Activated CD4-positive, alpha-beta T cell treated with anti-CD3 and anti-CD28 coated beads for 4 hours (primary cell): Measurements from ENCODE around the gene PXDN.
A peak's percentile ranks its signal among the peaks of the same experiment; 100 is the strongest.
"Not testable (repeated sequence)": the region's sequence is repeated elsewhere in the genome, so short reads cannot be mapped to it uniquely, and the experiment has no call there.

Experiments
- DNase-seq, 2 donors: peaks; one replicate each; pipeline ENCODE4 v3.0.0-alpha.2; 2020

The PXDN gene

DNA sequence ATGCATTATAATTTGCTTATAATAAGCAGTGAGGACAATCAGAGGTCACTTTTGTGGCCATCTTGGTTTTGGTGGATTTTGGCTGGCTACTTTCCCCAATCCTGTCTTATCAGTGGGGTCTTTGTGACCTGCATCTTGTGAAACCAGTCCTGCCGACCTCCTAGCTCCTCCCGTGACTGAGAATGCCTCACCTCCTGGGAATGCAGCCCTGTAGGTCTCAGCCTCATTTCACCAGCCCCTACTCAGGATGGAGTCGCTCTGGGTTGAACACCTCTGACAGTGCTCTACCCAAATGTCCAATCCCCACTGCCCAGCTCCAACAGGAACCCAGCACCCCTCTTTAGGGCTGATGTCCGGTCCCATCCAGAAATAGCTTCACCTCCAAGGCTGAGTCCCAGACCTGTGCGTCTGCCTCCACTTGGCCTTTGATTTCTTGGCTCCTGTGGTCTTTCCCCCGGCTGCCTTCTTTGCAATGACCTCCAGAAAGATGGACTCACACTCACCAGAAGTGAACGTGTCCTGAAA is 31.3 kb upstream of the PXDN start:
- DNase-seq = no peak

DNA sequence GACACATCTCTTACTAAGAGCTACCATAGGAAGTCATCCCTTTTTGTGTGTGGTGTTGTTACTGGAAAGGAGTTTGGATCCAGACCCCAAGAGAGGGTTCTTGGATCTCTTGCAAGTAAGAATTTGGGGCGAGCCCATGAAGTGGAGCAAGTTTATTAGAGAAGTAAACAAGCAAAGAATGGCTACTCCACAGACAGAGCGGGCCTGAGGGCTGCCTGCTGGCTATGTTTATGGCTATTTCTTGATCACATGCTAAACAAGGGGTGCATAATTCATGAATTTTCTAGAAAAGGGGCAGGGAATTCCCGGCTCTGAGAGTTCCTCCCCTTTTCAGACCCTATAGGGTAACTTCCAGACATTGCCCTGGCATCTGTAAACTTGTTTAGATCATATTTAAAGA is 30.6 kb upstream of the PXDN start:
- no peak for DNase-seq

DNA sequence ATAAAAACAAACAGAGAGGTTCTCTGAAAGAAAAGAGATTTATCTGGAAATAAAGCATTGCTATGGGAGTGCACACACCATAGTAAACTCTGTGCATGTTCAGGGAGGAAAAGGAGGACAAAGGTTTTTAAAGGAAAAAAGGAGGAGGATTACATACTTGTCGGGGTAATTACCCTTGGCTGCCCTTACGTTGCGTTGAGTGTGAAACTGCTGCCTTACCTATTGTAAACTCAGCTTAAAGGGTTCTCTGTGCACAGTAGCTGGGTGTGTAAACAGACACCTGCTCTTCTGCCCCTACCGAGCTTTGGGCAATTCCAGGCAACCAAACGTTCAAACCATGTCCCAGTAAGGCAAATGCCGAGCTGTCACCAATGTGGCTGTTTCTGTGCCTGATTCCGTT is 29.6 kb upstream of the PXDN start:
- no peak for DNase-seq

DNA sequence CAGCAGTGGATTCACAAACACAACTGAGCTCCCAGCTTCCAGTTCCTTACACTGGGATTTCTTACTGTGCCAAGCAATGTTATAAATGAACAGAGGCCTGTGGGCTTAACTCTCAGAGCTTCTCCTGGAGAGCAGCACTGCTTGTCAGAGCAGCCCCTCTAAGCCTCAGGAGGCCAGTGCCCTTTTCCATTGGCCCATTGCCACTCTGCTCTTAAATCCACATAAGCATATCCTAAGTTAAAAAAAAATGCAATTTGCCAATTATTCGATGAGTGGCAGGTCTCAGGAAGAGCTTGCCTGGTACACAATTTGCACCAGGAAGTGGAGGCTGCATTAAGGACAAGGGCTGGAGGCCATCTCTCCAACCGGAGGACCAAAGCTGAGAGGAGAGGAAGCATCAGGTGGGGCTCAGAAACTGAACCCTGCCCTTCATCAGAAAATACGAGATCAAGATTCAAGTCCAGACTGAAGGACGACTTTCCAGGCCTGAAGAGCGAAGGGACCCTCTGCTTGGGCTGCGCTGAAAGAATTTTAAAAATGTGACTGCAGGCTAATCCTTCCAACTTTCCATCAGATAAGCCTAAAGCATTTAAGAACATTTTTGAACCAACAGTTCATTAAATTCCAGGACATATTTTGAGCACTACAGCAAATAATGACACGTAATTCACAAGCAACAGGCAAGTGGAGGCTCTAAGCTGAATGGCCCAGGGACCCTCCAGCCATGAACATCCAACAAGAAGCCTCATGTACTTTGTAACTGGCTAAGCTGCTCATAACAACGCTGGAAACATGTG is 28.4 kb upstream of the PXDN start:
- no peak for DNase-seq

DNA sequence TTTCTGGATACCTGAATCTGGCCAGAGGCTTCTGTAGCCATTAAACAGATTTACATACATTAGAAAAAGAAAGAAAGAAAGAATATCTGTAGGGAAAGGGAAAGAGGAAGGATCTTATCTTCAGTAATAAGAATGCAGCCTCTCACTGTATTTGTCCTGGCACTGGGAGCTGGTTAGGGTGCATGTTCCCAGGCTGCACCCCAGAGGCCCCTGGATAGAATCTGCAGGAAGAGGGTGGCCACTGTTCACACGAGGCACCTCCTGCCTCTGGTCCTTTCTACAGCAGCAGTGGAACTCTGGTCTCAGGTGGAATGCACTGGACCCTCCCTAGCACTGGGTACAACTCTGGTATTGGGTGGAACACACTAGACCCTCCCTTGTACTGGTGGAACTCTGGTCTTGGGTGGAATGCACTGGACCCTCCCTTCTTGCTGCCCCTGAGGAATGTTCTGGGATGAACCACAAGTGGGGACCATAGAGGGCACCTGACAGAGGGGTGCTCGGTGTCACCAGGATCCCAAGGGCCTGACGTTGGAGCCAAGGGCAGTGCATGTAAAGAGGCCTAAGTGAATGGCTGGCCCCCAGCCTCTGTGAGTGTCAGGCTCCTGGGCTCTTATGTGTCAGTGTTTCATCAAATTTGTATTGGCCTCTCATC is 27.4 kb upstream of the PXDN start:
- no peak for DNase-seq

DNA sequence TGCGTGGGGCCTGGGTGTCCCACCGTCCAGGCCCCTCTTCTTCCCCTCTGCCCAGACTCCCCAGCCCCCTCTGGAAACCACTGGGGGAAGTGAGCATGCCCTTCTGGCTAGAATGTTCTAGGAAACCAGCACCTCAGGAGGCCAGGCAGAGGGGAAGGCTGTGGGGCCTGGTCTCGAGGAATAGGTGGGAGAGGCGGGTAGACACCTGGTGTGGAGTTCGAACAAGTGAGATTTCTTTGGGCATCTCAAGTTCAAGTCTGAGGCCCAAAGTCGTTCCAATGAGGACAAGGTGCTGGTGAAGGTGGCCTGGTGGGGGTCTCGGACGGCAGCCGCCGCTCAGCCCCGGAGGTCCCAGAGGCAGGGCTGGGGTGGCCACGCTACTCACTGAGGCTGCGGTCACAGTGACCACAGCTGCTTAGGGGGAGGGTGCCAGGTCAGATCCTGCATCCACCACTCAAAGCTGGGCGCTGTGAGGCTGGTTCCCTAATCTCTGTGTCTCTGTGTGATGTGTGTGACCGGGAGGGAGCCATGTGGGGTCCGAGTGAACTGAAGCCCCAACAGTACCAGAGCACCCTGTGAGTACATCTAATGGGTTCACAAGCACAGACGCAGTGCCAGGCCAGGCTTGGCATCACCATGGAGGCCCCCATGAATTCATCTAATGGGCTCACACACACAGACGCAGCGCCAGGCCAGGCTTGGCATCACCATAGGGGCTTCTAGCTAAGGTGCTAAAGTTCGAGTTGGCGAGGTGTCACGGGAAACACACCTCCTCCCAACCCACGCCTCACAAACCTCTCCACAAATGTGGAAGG is 26.5 kb upstream of the PXDN start:
- DNase-seq = no peak

DNA sequence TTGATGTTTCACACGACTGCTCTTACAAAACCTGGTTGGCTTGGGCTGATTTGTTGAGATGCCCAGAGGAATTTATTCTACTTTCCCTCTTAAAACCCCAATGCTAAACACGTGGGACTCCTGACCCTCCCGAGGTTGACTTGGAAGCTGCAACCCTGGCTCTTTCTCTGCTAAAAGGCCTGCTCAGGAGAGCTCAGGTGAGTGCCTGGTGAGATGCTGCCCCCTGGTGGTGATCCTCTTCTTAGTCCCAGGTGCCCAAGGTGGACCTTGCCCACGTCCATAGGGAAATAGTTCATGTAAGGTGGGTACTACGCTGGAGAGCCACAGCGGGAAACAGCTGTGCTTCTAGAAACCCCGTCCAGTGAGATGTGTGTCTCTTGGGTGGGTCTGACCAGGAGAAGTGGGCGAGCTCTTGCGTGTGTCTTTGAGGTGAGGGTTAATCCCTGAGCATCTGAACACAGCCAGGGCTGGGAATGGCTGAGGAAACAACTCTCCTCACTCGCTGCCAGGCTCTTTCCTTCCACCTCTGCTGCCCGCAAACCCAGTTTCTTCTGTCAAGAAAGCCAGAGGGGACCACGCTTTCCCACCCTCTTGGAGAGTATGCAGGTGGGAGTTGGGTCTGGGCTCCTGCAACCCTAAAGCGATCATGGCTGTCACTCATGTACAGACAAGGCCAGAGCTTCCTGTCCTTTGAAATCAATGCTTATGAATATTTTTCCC is 25.5 kb upstream of the PXDN start:
- peak; percentile 15 to 42 for DNase-seq

DNA sequence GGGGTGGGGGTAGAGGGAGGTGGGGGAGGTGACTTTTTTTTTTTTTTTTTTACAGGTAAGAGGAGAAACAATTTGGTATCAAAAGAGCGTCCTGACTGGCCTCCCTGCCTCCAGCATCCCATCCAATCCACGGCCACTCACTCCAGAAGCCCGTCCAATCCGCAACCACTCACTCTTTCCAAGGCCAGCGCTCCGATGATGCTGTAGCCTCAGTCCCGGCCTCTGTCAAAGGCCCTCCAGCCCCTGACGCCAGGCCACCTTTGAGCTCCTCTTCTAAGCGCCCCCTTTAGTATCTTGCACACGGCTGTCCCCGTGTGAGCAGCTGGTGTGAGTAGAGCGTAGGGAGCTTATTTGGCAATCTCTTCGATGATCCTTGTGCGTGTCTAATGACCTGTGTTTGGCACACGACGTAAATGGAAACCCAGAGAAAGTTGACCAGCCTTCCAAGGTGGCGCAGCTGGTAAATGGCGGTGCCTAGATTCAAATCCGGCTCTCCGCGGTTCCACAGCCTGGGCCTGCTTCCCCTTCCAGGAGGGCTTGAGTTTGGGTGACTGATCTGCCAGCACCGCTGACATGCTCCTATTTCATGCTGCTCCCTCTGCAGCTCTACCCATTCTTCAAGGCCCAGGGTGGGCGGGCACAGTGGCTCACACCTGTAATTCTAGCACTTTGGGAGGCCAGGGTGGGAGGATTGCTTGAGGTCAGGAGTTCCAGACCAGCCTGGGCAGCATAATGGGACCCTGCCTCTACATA is 23.8 kb upstream of the PXDN start:
- DNase-seq = no peak

DNA sequence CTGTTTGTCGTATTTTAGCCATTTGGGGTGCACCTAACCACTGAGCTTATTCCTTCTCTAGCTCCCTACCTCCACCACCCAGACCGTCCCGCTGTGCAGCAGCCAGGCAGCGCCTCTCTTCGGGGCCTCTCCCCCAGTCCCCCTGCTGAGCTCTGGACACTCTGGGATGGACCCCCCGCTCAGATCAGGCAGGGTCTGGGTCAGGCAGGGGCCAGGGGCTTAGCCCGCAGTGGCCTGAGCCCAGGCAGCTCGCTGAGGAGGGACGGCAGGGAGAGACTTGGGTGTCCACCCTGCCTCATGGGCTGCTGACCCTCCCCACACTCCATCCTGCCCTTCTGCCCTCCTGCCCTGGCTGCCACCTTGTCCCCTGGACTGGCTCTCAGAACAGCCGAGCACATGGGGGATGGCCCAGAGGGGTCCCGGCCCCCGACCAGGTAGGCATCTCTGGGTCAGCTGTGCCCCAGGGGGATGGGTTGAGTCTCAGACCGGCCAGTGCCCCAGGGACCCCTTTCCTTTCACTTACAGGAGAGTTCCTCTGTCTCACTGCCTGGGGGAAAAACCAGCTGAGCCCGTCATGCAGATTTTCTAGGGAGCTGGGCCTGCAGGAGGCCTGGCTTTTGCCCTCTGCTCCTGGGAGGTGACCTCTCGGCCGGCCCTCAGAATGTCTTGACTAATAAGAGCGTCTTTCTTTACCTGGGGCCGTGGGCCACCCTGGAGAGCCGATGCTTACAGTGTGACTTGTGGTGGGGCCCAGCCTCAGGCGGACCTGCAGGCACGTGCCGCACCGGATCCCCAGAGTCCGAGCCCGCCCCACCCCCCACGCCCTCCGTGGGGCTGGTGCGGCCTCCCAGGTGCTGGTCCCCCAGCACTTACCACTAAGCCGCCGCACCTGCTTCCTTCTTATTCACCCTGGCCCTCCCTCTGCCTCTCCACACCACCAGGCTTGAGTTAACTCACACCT is 22.8 kb upstream of the PXDN start:
- DNase-seq = no peak

DNA sequence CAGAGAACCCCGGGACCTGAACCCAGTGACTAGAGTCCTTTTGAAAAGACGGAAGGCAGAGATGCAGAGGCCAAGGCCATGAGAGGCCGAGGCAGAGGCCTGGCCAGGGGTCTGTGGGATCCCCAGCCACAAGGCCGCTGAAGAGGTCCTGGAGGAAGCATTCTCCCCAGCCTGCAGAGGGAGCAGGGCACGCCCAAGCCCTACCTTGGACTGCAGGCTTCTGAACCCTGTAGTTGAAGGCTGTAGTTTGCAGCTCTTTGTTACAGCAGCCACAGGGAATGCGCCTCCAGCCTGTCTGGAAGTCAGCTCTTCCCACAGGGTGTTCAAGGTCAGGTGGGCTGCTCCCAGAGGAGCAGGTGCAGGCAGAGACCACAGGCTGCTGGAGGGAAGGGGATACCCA is 22.1 kb upstream of the PXDN start:
- DNase-seq = no peak

DNA sequence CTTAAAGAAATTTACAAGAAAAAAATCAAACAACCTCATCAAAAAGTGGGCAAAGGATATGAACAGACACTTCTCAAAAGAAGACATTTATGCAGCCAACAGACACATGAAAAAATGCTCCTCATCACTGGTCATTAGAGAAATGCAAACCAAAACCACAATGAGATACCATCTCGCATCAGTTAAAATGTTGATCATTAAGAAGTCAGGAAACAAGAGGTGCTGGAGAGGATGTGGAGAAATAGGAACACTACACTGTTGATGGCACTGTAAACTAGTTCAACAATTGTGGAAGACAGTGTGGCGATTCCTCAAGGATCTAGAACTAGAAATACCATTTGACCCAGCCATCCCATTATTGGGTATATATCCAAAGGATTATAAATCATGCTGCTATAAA is 20.9 kb upstream of the PXDN start:
- not testable (repeated sequence) for DNase-seq

DNA sequence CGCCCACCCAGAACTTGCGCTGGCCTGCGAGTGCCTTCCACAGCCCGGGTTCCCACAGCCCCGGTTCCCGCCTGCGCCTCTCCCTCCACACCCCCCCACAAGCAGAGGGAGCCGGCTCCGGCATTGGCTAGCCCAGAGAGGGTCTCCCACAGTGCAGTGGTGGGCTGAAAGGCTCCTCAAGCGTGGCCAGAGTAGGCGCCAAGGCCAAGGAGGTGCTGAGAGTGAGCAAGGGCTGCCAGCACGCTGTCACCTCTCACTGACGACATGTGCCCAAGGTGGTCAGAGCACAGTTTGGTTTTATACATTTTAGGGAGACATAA is 15.3 kb upstream of the PXDN start:
- no peak for DNase-seq

DNA sequence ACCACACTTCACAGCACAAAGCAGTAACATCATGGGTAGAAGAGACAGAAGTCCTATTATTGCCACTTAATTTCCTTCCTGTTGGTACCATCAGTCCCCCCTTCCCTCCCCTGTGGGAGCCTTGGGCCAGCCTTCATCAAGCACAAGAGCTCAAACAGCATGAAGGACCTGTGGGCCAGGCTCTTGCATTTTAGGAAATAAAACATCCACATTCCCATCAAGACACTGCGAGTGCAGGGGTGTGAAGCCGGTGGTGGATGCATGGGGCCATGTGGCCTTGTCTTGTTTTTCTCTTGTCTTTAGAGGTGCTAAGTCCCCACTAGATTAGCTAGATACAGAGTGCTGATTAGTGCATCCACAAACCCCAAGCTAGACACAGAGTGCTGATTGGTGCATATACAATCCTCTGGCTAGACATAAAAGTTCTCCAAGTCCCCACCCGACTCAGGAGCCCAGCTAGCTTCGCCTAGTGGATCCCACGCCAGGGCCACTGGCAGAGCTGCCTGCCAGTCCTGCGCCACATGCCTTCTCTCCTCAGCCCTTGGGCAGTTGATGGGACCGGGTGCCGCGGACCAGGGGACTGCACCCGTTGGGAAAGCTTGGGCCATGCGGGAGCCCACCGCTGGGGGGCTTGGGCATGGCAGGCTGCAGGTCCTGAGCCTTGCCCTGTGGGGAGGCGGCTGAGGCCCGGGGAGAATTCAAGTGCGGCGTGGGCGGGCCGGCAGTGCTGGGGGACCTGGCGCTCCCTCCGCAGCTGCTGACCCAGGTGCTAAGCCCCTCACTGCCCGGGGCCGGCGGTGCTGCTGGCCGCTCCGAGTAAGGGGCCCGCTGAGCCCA is 14.7 kb upstream of the PXDN start:
- DNase-seq = no peak

DNA sequence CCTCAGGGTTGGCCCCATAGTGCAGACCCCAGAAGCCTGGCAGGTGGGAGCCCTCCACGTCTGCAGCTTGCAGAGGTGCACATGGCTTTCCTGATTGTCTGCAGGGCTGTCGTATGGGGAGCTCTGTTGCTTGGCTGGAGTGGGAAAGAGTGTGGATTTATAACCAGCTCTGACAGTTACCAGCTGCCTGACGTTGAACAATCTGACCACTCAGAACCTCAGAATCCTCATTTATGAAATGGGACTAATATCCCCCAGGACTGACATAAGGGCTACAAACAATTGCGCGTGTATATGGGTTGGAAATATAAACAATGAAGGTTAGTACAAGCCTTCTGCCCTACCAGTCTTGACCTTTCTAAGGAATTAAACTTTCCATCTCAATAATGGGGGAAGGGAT is 13.9 kb upstream of the PXDN start:
- no peak for DNase-seq

DNA sequence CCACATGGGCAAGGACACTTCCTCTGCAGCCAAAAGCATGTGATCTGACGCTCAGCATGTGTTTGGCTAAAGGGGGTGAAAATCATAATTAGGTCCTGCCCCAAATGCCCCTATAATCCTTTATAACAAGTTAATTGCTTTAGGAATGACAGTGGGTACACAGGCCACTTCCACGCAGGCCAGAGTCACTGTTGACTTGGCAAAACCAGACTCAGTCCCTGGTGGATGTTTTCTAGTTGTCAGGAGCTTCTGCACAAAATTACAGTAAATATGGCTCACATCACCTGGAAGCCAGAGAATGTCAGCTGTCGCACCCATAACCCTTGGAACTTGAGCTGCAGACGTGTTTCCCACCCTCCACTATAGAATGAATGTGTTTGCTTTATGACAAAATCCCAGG is 13.3 kb upstream of the PXDN start:
- DNase-seq = no peak

DNA sequence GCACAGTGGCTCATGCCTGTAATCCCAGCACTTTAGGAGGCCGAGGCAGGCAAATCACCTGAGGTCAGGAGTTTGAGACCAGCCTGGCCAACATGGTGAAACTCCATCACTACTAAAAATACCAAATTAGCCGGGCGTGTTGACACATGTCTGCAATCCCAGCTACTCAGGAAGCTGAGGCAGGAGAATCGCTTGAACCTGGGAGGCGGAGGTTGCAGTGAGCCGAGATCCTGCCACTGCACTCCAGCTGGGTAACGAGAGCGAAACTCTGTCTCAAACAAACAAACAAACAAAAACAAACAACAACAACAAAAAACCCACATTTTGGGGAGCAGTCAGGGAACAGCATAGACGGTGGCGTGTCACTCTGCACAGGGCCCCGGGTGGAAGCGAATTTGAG is 12.8 kb upstream of the PXDN start:
- not testable (repeated sequence) for DNase-seq

DNA sequence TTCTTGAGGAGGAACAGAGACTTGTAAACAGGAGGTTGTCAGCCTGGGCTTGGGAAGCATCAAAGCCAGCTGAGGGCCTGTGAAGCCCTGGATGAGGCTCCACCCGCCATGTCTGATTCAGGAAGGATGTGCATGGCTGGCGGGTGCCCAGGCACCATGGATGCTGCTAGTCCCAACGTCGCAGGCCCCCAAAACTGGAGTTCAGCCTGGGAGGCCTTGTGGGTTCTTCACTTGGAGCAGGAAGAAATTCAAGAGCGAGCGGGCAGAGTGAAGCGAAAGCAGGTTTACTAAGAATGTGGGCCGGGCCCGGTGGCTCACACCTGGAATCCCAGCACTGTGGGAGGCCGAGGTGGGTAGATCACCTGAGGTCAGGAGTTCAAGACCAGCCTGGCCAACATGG is 12.1 kb upstream of the PXDN start:
- no peak for DNase-seq

DNA sequence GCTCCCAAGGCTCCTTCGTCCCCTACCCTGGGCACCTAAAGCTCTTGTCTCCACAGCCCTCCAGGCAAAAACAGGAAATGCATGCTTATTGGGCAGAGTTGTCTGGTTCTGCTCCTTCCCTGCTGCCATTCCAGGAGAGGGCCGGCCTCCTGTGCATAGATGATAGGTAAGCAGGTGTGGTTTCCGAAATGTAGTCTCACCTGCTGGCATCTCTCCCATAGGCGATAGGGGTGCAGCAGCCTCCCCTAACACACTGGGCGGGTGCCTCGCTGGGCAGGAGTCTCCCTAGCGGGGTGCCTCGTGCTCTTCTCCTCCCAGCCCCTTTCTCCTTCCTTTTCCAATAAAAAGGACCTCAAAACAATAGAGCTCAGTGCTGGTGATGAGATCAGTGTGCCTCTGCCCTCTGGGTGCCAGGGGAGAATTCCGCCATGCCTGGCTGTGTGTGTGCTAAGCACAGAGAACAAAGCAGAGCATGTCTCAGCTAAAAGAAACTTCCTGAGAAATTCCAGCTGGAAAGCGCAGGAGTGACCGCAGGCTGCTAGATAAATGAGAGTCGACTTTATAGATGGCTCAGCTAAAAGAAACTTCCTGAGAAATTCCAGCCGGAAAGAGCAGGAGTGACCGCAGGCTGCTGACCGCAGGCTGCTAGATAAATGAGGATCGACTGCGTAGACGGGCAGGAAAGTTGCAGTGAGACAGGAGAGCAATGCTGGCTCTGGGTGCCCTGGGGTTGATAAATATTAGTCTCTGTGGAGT is 11.3 kb upstream of the PXDN start:
- DNase-seq = no peak

DNA sequence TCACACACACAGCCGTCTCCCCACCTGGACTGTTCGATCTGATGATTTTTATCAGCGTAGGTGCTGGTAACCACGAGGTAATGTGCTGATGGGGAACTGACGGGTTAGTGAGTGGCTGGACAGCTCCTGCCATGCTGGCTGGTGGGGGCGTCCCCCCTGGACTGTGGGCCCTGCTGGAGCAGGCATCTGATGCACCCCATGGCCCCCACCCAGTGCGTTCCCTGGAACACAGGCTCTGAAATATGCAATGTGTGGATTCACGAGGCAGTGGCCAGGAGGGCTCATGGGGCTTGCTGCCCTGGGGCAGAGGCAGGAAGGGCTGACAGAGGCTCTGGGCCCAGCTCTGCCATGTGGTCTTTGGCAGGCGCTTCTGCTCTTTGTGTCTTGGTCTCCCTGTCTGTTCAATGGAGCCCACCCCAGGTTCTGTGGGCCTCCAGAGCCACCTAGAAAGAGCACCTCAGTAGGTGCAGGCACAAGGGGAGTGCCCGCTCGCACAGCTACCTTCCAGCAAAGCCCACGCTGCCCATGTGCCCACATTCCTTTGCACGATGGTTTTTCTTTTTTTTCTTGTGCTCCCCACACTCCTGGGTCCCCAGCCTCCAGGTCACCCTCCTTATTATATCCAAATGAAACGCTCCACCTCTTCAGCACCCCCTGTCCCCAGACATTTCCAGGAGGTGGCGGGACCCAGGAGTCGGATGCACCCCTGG is 10.3 kb upstream of the PXDN start:
- no peak for DNase-seq
